IPS-NIHi11 (cell line): Measurements from ENCODE around the gene PHACTR3.

Experiments used
- DNase-seq: peaks from one replicate; pipeline ENCODE4 v3.0.0; 2012; ENCODE audit warnings: mixed read lengths, low spot score

Gene PHACTR3

GRCh38 chr20:59672576-59672975 lies 68.2 kb downstream of the PHACTR3 start:
- DNase-seq, result no peak

- DNase-seq, result no peak
Observed at GRCh38 chr20:59673288-59673997, 69.1 kb downstream of the PHACTR3 start.

GRCh38 chr20:59673998-59674445 lies 69.7 kb downstream of the PHACTR3 start:
- no peak for DNase-seq

- no peak for DNase-seq
Observed at GRCh38 chr20:59676126-59676850, 71.9 kb downstream of the PHACTR3 start.

- no peak for DNase-seq
Observed at GRCh38 chr20:59676851-59677182, 72.5 kb downstream of the PHACTR3 start.

- no peak for DNase-seq
Observed at GRCh38 chr20:59677586-59677985, 73.2 kb downstream of the PHACTR3 start.

- no peak for DNase-seq
Observed at GRCh38 chr20:59678288-59678687, 73.9 kb downstream of the PHACTR3 start.

- no peak for DNase-seq
Observed at GRCh38 chr20:59678951-59679350, 74.6 kb downstream of the PHACTR3 start.

- no peak for DNase-seq
Observed at GRCh38 chr20:59680148-59680650, 75.9 kb downstream of the PHACTR3 start.

GRCh38 chr20:59680852-59681251 lies 76.5 kb downstream of the PHACTR3 start:
- DNase-seq, result no peak

GRCh38 chr20:59682603-59683002 lies 78.3 kb downstream of the PHACTR3 start:
- DNase-seq, result no peak

GRCh38 chr20:59683181-59683580 lies 78.8 kb downstream of the PHACTR3 start:
- DNase-seq, result no peak

- no peak for DNase-seq
Observed at GRCh38 chr20:59684685-59685242, 80.4 kb downstream of the PHACTR3 start.

- no peak for DNase-seq
Observed at GRCh38 chr20:59686404-59687346, 82.3 kb downstream of the PHACTR3 start.

- DNase-seq, result no peak
Observed at GRCh38 chr20:59688356-59688755, 84.0 kb downstream of the PHACTR3 start.

- DNase-seq, result no peak
Observed at GRCh38 chr20:59688999-59689398, 84.7 kb downstream of the PHACTR3 start.

- DNase-seq, result no peak
Observed at GRCh38 chr20:59690101-59690500, 85.8 kb downstream of the PHACTR3 start.

GRCh38 chr20:59690976-59691375 lies 86.6 kb downstream of the PHACTR3 start:
- no peak for DNase-seq

- DNase-seq, result no peak
Observed at GRCh38 chr20:59692139-59692538, 87.8 kb downstream of the PHACTR3 start.

GRCh38 chr20:59693587-59693986 lies 89.2 kb downstream of the PHACTR3 start:
- no peak for DNase-seq

GRCh38 chr20:59696476-59696875 lies 92.1 kb downstream of the PHACTR3 start:
- no peak for DNase-seq

GRCh38 chr20:59697068-59697467 lies 92.7 kb downstream of the PHACTR3 start:
- no peak for DNase-seq
